Pancreas (tissue), 10 donors: ENCODE measurements around the gene FBXO15. TPM values are rescaled to one million over a fixed set of nuclear protein-coding genes. Genes with fewer than 3 reads are reported as not detected.

Experiments used
- ATAC-seq, 4 donors: fragments of 200-7000 bp; cut with Tn5 transposase; one replicate each; pipeline versions ENCODE4 v1.8.0 to v1.9.1; 2020; ENCODE audit warnings: mild to moderate bottlenecking in 4 of 4, moderate library complexity in 4 of 4
- DNase-seq, 6 donors: peaks; one replicate each; pipeline ENCODE4 v3.0.0-alpha.2; 2020
- FAIRE-seq: peaks from 2 replicates; lab custom pipeline; 2012; peaks lifted over from hg19 to GRCh38; lab: Jason Lieb, UNC
- H3K27ac ChIP-seq, 4 donors: fragments of 200-600 bp; sonication (generic); 1 replicate in 3 of 4; 2 replicates in 1 of 4; pipeline versions ENCODE4 v1.5.0 to v1.8.0; 2020
- H3K27me3 ChIP-seq, 4 donors: fragments of 200-600 bp; one replicate each; pipeline ENCODE4 v1.8.0; 2021
- H3K36me3 ChIP-seq, 3 donors: fragments of 200-600 bp; sonication (generic) in 1 of 3; one replicate each; pipeline versions ENCODE4 v1.5.0 to v1.8.0; 2020 to 2021
- H3K4me1 ChIP-seq, 3 donors: fragments of 200-600 bp; one replicate each; pipeline ENCODE4 v1.8.0; 2021
- H3K4me3 ChIP-seq, 4 donors: fragments of 200-600 bp; sonication (generic) in 2 of 4; one replicate each; pipeline versions ENCODE4 v1.5.0 to v1.8.0; 2020 to 2021
- H3K9me3 ChIP-seq, 4 donors: fragments of 200-600 bp; one replicate each; pipeline ENCODE4 v1.8.0; 2021
- WGBS, 2 donors: extraction: QIAGEN DNeasy Blood & Tissue Kit; methylation state at CpG; one replicate each; pipeline ENCODE4 v1.1.7; 2013; 5-methylcytosine and 5-hydroxymethylcytosine counted together
- intact Hi-C, 3 donors: fragments of 100-400 bp; cut with DNase I; formaldehyde crosslinking; loops; one replicate each; pipeline versions ENCODE4 v1.11.1 to v1.14.2; 2022
- polyA plus RNA-seq, 2 donors: library from polyadenylated mRNA; stranded (reverse); fragments of 200-250 nt; gene quantifications; one replicate each; pipeline ENCODE4 v1.2.3, GENCODE V29; 2013
- total RNA-seq, 6 donors: library from RNA; stranded (reverse); fragmentation: NEBNext Ultra II Directional in 4 of 6; extraction: Animal tissue kit (Norgen Biotek cat#: 25700) in 4 of 6; gene quantifications; one replicate each; pipeline versions ENCODE4 v1.2.1 to v1.2.4, GENCODE V29; 2021 to 2023
- TF ChIP-seq, protein P1 (sequence below), 4 donors: fragments of 200-600 bp; sonication (generic) in 3 of 4; IDR thresholded peaks; one replicate each; pipeline versions ENCODE4 v1.5.0 to v1.8.0; 2021; ENCODE audit warnings: antibody characterized with exemption in 4 of 4
- donor health status: healthy with polysubstance abuse.
- donor health status: DM: no; HTN: no; CAD: no; lungs with moderate emphysema.
- donor health status: DM: no; HTN: no; CAD: no.
- donor health status: control.
- donor health status: control.
- donor health status: Bipolar disorder and iron deficiency.
- donor health status: DM: yes; HTN: yes; CAD: no.
- donor health status: DM: no; HTN: no; CAD: no.
- donor health status: DM: no; HTN: no; CAD: no.
- donor health status: DM: yes; HTN: yes; CAD: no.

The FBXO15 gene
- total and polyA plus RNA-seq, 8 donors = 0.37 to 7.1 (median 0.89) TPM

- no peak overlapping the region for H3K4me3 ChIP-seq
- ATAC-seq = no peak
- H3K27me3 ChIP-seq = no peaks in the 10 kb centered on the region
- intact Hi-C loops = no loop called here
- H3K27ac ChIP-seq = no peak overlapping the region
- no peak for DNase-seq
- FAIRE-seq = no peak
- H3K36me3 ChIP-seq = no peaks in the 10 kb centered on the region
- H3K4me1 ChIP-seq = no peaks in the 10 kb centered on the region
- H3K9me3 ChIP-seq = no peaks in the 10 kb centered on the region
- 78 to 88% methylated on average over 12 of the region's 12 CpGs for WGBS, 2 donors
- TF ChIP-seq, protein P1, sequence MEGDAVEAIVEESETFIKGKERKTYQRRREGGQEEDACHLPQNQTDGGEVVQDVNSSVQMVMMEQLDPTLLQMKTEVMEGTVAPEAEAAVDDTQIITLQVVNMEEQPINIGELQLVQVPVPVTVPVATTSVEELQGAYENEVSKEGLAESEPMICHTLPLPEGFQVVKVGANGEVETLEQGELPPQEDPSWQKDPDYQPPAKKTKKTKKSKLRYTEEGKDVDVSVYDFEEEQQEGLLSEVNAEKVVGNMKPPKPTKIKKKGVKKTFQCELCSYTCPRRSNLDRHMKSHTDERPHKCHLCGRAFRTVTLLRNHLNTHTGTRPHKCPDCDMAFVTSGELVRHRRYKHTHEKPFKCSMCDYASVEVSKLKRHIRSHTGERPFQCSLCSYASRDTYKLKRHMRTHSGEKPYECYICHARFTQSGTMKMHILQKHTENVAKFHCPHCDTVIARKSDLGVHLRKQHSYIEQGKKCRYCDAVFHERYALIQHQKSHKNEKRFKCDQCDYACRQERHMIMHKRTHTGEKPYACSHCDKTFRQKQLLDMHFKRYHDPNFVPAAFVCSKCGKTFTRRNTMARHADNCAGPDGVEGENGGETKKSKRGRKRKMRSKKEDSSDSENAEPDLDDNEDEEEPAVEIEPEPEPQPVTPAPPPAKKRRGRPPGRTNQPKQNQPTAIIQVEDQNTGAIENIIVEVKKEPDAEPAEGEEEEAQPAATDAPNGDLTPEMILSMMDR (IDR thresholded peaks at IDR 0.05) = no peak
These were observed 9.6 kb downstream of the FBXO15 start for GRCh38 chr18:74137920-74138538.

DNA sequence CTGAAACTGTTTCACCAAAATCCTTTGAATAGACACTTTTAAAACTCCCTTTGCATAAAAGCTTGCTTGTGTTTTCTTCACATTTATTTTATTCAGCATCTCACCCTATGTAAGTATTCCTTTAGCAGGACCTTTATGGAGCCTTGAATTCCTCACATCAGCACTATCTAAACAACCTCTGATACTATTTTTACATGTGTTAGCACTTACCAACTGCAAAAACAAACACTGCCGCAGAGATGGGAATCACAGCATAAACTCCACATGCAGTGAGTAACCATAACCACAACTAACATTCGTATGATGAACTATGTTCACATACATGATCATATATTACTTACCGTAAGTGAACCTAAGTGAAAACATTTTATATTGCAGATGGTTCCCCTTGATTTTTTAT is 15.4 kb downstream of the FBXO15 start:
- TF ChIP-seq, protein P1 (IDR thresholded peaks at IDR 0.05) = no peak
- intact Hi-C loops = no loop called here
- H3K36me3 ChIP-seq = no peaks in the 10 kb centered on the region
- no peak overlapping the region for H3K4me3 ChIP-seq
- no peak overlapping the region for H3K27ac ChIP-seq
- no peaks in the 10 kb centered on the region for H3K4me1 ChIP-seq
- 52 to 53% methylated on average over 3 of the region's 3 CpGs for WGBS, 2 donors
- no peaks in the 10 kb centered on the region for H3K9me3 ChIP-seq
- FAIRE-seq (no peak), DNase-seq (no peak), ATAC-seq (no peak)
- no peaks in the 10 kb centered on the region for H3K27me3 ChIP-seq

- TF ChIP-seq, protein P1 (IDR thresholded peaks at IDR 0.05) = no peak
- Histone ChIP-seq H3K27ac (no peak overlapping the region), H3K27me3 (no peaks in the 10 kb centered on the region), H3K4me3 (no peak overlapping the region), H3K9me3 (no peaks in the 10 kb centered on the region), H3K4me1 (no peaks in the 10 kb centered on the region), H3K36me3 (no peaks in the 10 kb centered on the region)
- whole genome bisulfite sequencing, 2 donors = 84 to 89% methylated on average over 3 of the region's 3 CpGs
- DNase-seq (no peak), FAIRE-seq (no peak), ATAC-seq (no peak)
- intact Hi-C loops = no loop called here
These were observed 16.5 kb downstream of the FBXO15 start for GRCh38 chr18:74131124-74131523.

DNA sequence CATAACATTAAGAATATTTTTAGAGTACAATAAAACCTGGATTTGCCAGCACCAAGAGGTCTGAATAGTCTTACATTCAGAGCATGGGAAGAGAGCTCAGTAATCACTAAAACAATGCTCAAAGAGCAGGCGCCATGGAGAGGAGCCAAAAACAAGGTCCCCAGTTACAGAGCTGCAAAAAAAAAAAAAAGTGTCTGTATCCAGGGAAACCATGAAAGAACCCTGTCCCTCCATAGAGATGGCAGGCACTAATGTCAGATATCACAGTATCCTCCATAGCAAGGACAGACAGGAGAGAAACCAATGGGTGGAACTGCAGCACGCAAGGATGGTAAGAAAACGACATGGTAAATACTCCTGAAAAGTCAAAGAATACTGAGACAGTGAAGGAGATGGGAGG is 19.5 kb downstream of the FBXO15 start:
- no peaks in the 10 kb centered on the region for H3K36me3 ChIP-seq
- no peak overlapping the region for H3K27ac ChIP-seq
- WGBS, 2 donors = 59 to 68% methylated on average over 3 of the region's 3 CpGs
- H3K27me3 ChIP-seq = no peaks in the 10 kb centered on the region
- FAIRE-seq = no peak
- no peak for DNase-seq
- no peaks in the 10 kb centered on the region for H3K4me1 ChIP-seq
- H3K4me3 ChIP-seq = no peak overlapping the region
- TF ChIP-seq, protein P1 (IDR thresholded peaks at IDR 0.05) = no peak
- intact Hi-C loops = no loop called here
- no peaks in the 10 kb centered on the region for H3K9me3 ChIP-seq
- no peak for ATAC-seq
